HG03060 (cell line): ENCODE results near the gene MSH2.
"Not testable (repeated sequence)": the region's sequence is repeated elsewhere in the genome, so short reads cannot be mapped to it uniquely, and the experiment has no call there.

Source experiments
- ATAC-seq: cut with Tn5 transposase; IDR thresholded peaks from one replicate; pipeline ENCODE4 v1.9.1; 2021; ENCODE audit warnings: low read depth, moderate number of reproducible peaks; ENCODE audit not compliant: unreplicated experiment

Gene MSH2

DNA sequence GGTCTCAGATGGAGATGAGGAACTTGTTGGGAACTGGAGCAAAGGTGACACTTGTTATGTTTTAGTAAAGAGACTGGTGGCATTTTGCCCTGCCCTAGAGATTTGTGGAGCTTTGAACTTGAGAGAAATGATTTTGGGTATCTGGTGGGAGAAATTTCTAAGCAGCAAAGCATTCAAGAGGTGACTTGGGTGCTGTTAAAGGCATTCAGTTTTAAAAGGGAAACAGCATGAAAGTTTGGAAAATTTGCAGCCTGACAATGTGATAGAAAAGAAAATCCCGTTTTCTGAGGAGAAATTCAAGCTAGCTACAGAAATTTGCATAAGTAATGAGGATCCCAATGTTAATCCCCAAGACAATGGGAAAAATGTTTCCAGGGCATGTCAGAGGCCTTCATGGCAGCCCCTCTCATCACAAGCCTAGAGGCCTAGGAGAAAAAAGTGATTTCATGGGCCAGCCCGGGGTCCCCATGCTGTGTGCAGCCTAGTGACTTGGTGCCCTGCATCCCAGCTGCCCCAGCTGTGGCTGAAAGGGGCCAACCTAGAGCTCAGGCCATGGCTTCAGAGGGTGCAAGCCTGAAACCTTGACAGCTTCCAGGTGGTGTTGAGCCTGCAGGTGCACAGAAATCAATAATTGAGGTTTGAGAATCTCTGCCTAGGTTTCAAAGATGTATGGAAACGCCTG lies 3.8 kb downstream of the MSH2 start:
- ATAC-seq: not testable (repeated sequence)

DNA sequence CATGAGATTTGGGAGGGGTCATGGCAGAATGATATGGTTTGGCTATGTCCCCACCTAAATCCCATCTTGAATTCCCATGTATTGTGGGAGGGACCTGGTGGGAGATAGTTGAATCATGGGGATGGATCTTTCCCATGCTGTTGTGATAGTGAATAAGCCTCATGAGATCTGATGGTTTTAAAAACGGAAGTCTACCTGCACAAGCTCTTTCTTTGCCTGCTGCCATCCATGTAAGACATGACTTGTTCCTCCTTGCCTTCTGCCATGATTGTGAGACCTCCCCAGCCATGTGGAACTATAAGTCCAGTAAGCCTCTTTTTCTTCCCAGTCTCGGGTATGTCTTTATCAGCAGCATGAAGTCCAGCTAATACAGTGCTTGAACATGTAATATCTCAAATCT lies 5.0 kb downstream of the MSH2 start:
- not testable (repeated sequence) for ATAC-seq

DNA sequence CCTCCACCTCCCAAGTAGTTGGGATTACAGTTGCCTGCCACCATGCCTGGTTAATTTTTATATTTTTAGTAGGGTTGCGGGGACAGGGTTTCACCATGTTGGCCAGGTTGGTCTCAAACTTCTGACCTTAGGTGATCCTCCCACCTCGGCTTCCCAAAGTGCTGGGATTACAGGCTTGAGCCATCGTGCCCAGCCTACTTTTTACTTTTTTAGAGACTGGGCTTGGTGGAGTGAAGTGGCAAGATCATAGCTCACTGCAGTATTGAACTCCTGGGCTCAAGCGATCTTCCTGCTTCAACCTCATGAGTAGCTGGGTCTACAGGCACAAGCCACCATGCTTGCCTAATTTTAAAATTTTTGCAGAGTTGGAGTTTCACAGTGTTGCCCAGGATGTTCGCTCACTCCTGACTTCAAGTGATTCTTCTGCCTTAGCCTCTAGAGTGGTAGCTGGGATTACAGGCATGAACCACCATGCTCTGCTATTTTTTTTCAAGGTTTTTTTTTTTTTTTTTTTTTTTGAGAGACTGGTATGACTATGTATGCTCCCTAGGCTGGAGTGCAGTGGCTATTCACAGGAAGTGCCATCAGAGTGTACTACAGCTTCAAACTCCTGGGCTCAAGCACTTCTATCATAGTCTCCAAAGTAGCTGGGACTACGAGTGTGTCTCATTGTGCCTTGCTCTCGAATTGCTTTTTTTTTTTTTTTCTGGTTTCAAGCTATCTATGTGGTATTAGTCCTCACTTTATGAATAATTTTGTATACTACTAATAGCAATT lies 11.9 kb downstream of the MSH2 start:
- ATAC-seq: no peak

DNA sequence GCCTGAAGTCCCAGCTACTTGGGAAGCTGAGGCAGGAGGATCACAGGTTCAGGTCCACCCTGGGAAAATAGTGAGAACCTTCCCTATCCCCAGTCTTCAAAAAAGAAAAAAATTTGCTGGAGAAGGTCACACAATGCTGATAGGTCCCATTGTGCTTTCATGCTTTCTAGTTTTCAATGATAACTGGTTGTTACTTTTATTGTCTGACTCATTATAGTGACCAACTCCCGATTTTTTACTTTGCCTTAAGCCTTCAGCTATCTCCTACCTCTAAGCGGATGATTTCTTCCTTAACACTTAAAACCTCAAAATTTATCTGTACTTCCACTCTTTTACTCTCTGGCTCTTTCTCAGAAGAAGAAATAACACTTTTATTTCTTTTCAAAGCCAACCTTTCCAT lies 17.3 kb downstream of the MSH2 start:
- ATAC-seq: no peak

DNA sequence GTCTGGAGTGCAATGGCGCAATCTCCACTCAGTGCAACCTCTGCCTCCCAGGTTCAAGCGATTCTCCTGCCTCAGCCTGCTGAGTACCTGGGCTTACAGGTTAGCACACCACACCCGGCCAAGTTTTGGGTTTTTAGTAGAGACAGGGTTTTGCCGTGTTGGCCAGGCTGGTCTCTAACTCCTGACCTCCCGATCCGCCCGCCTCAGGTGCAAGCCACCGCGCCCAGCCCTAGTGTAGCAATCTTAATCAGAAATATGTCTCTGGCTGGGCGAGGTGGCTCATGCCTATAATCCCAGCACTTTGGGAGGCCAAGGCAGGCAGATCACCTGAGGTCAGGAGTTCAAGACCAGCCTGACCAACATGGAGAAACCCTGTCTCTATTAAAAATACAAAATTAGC lies 17.7 kb downstream of the MSH2 start:
- not testable (repeated sequence) for ATAC-seq

DNA sequence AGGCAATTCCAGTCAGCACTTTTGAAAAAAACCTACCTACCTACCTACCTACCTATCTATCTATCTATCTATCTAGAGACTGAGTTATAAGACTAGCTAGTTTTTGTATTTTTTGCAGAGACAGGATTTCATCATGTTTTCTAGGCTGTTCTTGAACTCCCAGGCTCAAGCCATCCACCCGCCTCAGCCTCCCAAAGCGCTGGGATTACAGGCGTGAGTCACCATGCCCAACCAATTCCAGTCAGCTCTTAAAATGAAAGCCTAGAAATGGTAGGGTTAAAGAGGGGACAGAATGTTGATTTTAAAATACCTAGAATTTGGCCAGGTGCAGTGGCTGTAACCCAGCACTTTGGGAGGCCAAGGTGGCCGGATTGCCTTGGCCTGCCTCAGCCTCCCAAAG lies 19.1 kb downstream of the MSH2 start:
- no peak for ATAC-seq

DNA sequence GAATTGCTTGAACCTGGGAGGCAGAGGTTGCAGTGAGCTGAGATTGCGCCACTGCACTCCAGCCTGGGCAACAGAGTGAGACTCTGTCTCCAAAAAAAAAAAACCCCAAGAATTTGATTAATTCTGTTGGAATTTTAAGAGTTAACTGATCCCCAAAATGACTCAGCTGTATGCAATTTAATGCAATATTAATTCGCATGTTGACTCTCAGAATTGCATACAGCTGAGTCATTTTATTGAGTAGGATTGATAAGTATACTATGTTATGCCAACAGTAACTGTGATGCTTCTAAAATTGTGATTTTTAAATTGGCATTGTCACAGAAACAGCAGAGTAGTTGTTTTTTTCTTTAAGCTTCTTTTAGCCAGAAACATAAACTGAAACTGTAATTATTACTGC lies 19.6 kb downstream of the MSH2 start:
- no peak for ATAC-seq

DNA sequence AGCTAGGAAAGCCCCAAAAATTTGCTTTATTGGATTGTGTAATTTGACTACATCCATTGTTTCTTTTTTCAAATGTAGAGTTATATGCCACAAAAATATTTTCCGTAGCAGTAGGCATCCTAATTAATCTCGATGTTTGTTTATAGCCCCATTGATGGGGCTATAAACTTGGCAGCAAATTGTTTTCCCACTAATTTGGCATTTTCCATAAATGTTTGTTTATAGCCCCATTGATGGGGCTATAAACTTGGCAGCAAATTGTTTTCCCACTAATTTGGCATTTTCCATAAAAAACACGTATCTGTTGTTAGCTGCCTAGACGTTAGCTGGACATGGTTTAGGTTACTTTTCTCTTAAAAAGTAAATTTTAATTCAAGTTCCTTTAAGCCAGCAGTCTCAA lies 23.8 kb downstream of the MSH2 start:
- ATAC-seq: no peak

DNA sequence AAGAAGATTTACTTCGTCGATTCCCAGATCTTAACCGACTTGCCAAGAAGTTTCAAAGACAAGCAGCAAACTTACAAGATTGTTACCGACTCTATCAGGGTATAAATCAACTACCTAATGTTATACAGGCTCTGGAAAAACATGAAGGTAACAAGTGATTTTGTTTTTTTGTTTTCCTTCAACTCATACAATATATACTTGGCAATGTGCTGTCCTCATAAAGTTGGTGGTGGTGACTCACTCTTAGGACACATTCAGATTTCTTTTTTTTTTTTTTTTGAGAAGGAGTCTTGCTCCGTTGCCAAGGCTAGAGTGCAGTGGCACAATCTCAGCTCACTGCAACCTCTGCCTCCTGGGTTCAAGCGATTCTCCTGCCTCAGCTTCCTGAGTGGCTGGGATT lies 26.8 kb downstream of the MSH2 start:
- ATAC-seq: no peak

DNA sequence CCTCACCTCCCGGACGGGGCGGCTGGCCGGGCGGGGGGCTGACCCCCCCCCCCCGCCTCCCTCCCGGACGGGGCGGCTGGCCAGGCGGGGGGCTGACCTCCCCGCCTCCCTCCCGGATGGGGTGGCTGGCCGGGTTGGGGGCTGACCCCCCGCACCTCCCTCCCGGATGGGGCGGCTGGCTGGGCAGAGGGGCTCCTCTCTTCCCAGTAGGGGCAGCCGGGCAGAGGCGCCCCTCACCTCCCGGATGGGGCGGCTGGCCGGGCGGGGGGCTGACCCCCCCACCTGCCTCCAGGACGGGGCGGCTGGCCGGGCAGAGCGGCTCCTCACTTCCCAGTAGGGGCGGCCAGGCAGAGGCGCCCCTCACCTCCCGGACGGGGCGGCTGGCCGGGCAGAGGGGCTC lies 30.1 kb downstream of the MSH2 start:
- not testable (repeated sequence) for ATAC-seq

DNA sequence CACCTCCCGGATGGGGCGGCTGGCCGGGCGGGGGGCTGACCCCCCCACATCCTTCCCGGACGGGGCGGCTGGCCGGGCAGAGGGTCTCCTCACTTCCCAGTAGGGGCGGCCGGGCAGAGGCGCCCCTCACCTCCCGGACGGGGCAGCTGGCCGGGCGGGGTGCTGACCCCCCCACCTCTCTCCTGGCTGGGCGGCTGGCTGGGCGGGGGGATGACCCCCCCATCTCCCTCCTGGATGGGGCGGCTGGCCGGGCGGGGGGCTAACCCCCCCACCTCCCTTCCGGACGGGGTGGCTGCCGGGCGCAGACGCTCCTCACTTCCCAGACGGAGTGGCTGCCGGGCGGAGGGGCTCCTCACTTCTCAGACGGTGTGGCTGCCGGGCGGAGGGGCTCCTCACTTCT lies 30.5 kb downstream of the MSH2 start:
- not testable (repeated sequence) for ATAC-seq

DNA sequence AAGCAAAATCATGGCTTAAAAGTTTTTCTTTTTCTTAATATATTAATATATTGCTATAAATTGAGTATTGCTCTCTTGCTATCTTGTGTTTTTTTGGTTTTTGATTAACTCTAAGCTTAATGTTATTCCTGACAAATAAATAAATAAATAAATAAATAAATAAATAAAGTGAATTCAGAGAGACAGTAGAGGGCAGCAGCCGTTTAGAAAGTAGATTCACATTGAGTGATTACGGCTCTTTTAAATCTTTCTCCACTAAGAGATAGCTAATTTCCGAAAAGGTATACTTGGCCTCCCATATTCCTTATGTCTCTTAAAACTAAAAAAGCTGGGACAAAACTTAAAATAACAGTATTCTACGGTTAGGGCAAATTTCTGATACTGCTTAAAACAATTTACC lies 34.3 kb downstream of the MSH2 start:
- no peak for ATAC-seq

DNA sequence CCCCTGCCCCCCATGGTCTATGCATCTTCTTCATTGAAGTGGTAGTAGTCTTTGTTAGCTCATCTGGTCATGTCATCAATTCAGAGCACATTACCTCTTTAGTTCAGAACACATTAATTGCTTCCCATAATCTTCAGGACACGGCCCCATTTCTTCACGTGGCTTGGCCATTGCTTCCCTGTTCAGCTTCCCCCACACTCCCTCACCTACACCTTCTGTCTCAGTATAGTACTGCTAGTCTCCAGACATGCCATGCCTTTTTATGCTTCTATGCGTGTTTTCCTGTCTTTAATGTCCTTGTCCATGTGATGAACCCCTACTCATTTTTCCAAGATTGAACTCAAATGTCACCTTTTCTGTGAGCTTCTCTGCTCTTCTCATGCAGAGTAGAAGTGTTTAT lies 35.1 kb downstream of the MSH2 start:
- no peak for ATAC-seq

DNA sequence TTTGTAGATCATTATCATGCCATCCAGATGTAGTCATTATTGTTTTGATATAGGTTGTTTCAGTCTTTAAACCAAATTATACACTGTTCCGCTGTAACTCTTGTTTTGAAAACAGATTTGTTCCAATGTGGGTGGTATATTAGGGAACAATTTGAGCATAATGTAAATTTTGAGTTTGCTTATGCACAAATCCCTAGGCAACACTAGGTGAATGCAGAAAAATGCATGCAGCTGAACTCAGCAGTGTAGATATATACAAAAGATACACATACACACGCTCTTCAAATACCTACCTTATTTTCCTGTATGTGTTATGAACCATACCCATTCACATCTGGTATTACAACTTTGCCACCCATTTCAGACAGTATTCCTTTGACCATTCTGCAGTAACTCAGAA lies 35.8 kb downstream of the MSH2 start:
- ATAC-seq: no peak

DNA sequence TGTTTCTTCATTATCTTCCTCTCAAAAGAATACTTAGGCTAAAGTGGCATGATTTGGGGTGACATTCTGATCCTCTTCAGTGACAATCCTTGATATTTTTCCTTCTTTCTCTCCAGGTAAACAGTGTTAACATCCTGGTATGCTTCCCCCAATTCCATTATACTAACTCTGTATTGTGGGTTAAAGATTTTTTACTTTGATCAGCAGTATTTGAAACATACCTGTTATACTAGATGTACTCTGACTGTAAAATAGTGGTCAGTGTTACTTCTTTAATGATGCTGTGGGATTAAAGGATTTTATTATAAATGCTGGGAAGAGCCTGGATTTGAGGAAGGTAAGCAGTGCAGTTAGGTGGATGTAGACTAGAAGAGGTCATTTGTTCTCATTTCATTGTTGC lies 48.8 kb downstream of the MSH2 start:
- ATAC-seq: no peak

DNA sequence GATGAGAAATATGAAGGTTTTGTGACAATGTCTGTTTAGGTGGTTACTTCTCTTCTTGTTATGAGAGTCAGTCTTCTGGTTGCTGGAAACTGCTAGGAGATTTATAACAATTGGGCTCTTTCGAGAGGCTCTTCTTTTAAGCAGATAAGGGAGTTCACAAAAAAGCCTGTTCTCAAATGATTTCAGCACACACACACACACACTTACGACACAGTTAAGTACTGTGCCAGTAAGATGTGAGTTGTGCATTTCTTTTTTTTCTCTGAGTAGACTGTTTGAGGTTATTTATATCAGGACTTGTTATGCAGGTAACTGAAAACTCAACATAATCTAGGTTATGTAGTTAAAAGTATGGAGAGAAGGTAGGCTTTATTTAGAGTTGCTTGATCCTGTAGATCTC lies 49.8 kb downstream of the MSH2 start:
- no peak for ATAC-seq

DNA sequence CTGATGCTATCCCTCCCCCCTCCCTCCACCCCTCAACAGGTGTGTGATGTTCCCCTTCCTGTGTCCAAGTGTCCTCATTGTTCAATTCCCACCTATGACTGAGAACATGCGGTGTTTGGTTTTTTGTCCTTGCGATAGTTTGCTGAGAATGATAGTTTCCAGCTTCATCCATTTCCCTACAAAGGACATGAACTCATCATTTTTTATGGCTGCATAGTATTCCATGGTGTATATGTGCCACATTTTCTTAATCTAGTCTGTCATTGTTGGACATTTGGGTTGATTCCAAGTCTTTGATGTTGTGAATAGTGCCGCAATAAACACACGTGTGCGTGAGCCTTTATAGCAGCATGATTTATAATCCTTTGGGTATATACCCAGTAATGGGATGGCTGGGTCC lies 51.9 kb downstream of the MSH2 start:
- not testable (repeated sequence) for ATAC-seq

DNA sequence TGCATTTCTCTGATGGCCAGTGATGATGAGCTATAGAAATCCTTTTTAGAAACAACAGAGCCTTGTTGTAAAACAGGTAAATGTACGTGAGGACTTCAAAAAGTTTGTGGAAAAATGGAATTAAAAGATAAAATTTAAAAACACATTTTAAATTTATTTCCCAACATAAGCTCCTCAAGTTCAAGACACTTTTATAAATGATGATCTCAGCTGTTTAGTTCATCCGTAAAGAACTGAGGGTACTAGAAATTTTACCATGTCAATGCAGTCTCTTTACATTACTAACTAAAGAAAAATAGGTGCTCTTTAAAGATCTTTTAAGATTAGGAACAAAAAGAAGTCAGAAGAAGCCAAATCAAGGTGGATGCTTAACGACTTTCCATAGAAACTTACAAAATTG lies 52.5 kb downstream of the MSH2 start:
- ATAC-seq: no peak

DNA sequence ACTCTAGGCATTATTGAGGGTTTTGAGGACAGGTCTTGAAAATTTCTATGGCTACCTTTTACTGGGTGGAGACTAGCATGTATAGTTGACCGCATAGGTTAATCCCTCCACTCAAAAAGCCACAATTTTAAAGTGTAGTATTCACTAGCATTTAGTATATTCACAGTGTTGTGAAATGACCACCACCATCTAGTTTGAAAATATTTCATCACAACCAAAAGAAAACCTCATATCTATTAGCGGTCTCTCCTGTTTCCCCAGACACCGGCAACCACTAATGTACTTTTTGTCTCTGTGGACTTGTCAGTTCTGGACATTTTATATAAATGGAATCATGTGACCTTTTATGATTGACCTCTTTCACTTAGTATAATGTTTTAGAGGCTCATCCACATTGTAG lies 53.9 kb downstream of the MSH2 start:
- ATAC-seq: no peak

DNA sequence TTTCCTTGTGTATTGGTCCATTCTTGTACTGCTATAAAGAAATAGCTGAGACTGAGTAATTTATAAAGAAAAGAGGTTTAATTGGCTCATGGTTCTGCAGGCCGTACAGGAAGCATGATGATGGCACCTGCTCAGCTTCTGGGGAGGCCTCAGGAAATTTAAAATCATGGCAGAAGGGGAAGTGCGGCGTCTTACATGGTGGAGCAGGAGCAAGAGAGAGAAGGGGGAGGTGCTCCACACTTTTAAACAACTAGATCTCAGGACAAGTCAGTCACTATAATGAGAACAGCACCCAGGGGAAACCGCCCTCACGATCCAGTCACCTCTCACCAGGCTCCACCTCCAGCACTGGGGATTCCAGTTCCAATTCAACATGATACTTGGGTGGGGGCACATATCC lies 54.3 kb downstream of the MSH2 start:
- ATAC-seq: no peak

DNA sequence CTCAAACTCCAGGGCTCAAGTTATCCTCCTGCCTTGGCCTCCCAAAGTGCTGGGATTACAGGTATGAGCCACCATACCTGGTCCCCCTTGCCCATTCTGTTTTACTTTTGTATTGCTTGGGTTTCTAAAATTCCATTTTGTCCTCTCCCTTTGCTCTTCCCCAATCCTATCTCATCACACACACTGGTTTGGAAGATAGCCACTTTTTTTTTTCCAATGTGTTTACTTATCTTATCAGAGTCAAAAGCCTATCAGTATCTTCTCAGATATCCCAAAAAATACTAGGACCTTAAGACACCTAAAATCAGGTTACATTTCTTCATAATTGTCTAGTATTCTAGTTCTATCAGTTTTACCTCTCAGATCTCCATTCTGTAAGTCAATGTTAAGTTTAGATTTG lies 56.1 kb downstream of the MSH2 start:
- no peak for ATAC-seq

DNA sequence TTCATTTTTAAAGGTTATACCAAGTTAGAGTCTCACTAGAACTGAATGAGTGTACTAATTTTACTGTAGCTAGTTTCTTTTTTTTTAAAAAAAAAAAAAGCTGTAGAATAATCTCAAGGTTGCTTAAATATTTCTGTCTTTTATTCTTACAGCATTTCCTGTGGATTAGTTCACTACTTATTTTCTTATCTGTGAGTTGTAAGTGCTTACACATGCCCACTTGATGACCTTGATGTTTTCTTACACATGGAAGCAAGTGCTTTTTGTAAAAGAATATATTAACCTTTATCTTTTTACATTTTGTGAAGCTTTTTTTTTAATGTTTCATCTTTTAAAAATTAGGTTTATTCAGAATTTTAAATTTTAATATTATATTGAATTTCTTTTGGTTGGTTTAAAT lies 57.8 kb downstream of the MSH2 start:
- no peak for ATAC-seq
